Ovary (tissue), 3 donors: ENCODE measurements around the gene ANKRD52.

Experiments
- EP300 ChIP-seq: sonication (generic); formaldehyde crosslinking; IDR thresholded peaks from one replicate; pipeline ENCODE4 v1.6.1; 2017; ENCODE audit warnings: antibody characterized with exemption
- POLR2A ChIP-seq: fragments of 450-650 bp; IDR thresholded peaks from one replicate; pipeline ENCODE4 v1.6.1; 2017; ENCODE audit warnings: antibody characterized with exemption, mild to moderate bottlenecking, moderate library complexity
- TF ChIP-seq, protein P1 (sequence below), 3 donors: fragments of 450-650 bp in 2 of 3; fragments of 200-600 bp in 1 of 3; IDR thresholded peaks; one replicate each; pipeline versions ENCODE4 v1.5.1 to v1.8.0; 2016 to 2022; ENCODE audit warnings: antibody characterized with exemption in 3 of 3, mild to moderate bottlenecking in 1 of 3
- donor health status: DM: no; HTN: no; CAD: no.

DNA sequence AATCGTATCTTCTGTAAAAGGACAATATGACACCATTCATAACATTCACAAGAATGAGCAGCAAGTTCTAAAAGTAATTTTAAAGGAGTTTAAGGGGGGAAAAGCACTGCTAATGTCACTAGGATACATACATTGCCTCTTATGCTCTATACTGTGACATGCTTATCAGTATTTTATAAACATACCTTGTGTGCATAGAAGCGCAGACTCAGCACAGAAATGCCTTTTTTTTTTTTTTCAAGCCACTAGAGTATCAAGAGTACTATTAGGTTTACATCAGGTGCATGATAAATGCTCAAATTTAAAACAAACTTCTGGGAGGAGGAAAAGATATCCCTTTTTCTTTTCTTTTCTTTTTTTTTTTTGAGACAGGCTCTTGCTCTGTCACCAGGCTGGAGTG is 55.3 kb downstream of the ANKRD52 start:
- TF ChIP-seq POLR2A: no peak
- TF ChIP-seq, protein P1, sequence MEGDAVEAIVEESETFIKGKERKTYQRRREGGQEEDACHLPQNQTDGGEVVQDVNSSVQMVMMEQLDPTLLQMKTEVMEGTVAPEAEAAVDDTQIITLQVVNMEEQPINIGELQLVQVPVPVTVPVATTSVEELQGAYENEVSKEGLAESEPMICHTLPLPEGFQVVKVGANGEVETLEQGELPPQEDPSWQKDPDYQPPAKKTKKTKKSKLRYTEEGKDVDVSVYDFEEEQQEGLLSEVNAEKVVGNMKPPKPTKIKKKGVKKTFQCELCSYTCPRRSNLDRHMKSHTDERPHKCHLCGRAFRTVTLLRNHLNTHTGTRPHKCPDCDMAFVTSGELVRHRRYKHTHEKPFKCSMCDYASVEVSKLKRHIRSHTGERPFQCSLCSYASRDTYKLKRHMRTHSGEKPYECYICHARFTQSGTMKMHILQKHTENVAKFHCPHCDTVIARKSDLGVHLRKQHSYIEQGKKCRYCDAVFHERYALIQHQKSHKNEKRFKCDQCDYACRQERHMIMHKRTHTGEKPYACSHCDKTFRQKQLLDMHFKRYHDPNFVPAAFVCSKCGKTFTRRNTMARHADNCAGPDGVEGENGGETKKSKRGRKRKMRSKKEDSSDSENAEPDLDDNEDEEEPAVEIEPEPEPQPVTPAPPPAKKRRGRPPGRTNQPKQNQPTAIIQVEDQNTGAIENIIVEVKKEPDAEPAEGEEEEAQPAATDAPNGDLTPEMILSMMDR (IDR thresholded peaks at IDR 0.05): no peak
- TF ChIP-seq EP300: no peak
